GM12878 (cell line): Measurements from ENCODE around the gene SHC1. TPM values are rescaled to one million over a fixed set of nuclear protein-coding genes. Genes with fewer than 3 reads are reported as not detected.

Source experiments
- ATAC-seq: fragments of 200-7000 bp; cut with Tn5 transposase; 3 replicates; pipeline ENCODE4 v1.9.1; 2020; ENCODE audit warnings: mild to moderate bottlenecking, moderate library complexity
- BruUV-seq: library from RNA; stranded (reverse); fragments of 400-500 nt; replicated peaks from 2 replicates; lab custom pipeline; 2021; lab: Mats Ljungman, UMichigan
- CTCF ChIA-PET: fragments of 300-600 bp; sonication (Branson Sonifier 250); formaldehyde crosslinking; extraction: SDS; loops from one replicate; lab custom pipeline; 2021; ENCODE audit warnings: inconsistent platforms; lab: Yijun Ruan, JAX
- POLR2A ChIA-PET: fragments of 350-600 bp; formaldehyde crosslinking; extraction: SDS; loops from one replicate; lab custom pipeline; 2021; ENCODE audit warnings: inconsistent platforms; lab: Charles Lee
- RAD21 ChIA-PET: fragments of 300-600 bp; sonication (Branson Sonifier 250); formaldehyde crosslinking; loops from one replicate; lab custom pipeline; 2023; ENCODE audit warnings: antibody characterized with exemption; ENCODE audit not compliant: unreplicated experiment; lab: Charles Lee
- SMC1A ChIA-PET: fragments of 300-600 bp; sonication (Branson Sonifier 250); formaldehyde crosslinking; loops from one replicate; lab custom pipeline; 2023; ENCODE audit not compliant: unreplicated experiment, uncharacterized antibody; lab: Charles Lee
- DNase-seq: peaks from one replicate; pipeline ENCODE4 v3.0.0-alpha.2; 2011; ENCODE audit warnings: low read depth, low spot score
- FAIRE-seq: peaks from 3 replicates; lab custom pipeline; 2011; peaks lifted over from hg19 to GRCh38; lab: Jason Lieb, UNC
- H2AFZ ChIP-seq: 2 replicates; pipeline ENCODE4 v1.6.0; 2011; ENCODE audit warnings: low read depth, low read length, control low read depth; ENCODE audit not compliant: control insufficient read depth
- H3K27ac ChIP-seq: 2 replicates; pipeline ENCODE4 v1.5.1; 2011; ENCODE audit warnings: control low read depth; ENCODE audit not compliant: control insufficient read depth, insufficient read depth
- H3K27me3 ChIP-seq, 2 experiments: replicated peaks in 1 of 2; 2 replicates each; pipeline versions ENCODE4 v1.6.0 to v1.6.1; 2011; ENCODE audit warnings: low read length in 1 of 2; ENCODE audit not compliant: control insufficient read depth in 2 of 2, insufficient read depth in 2 of 2
- H3K36me3 ChIP-seq, 2 experiments: 2 replicates each; pipeline ENCODE4 v1.5.1; 2011; ENCODE audit warnings: low read length in 1 of 2; ENCODE audit not compliant: control insufficient read depth in 2 of 2, insufficient read depth in 2 of 2
- H3K4me1 ChIP-seq: 2 replicates; pipeline ENCODE4 v1.6.1; 2011; ENCODE audit warnings: mild to moderate bottlenecking, low read length, moderate library complexity, mixed read lengths; ENCODE audit not compliant: control insufficient read depth, insufficient read depth
- H3K4me2 ChIP-seq: 2 replicates; pipeline ENCODE4 v1.6.0; 2011; ENCODE audit warnings: control low read depth; ENCODE audit not compliant: control insufficient read depth, insufficient read depth
- H3K4me3 ChIP-seq: fragments of 200-600 bp; sonication (generic); 2 replicates; pipeline ENCODE4 v1.5.1; 2016
- H3K79me2 ChIP-seq: 2 replicates; pipeline ENCODE4 v1.6.0; 2011; ENCODE audit warnings: low read length; ENCODE audit not compliant: control insufficient read depth, insufficient read depth
- H3K9ac ChIP-seq: 2 replicates; pipeline ENCODE4 v1.8.0; 2011; ENCODE audit warnings: low read length, control low read depth, mixed read lengths; ENCODE audit not compliant: control insufficient read depth, insufficient read depth
- H3K9me3 ChIP-seq: replicated peaks from 3 replicates; pipeline ENCODE4 v1.5.1; 2011; ENCODE audit warnings: mild to moderate bottlenecking, low read length; ENCODE audit not compliant: control insufficient read depth, insufficient read depth
- H4K20me1 ChIP-seq: 2 replicates; pipeline ENCODE4 v1.6.0; 2011; ENCODE audit not compliant: control insufficient read depth, insufficient read depth
- MLLT1 ChIP-seq: fragments of 450-650 bp; IDR thresholded peaks from 2 replicates; pipeline ENCODE4 v1.6.1; 2016; ENCODE audit warnings: mild to moderate bottlenecking
- MTA3 ChIP-seq: IDR thresholded peaks from 2 replicates; pipeline ENCODE4 v1.6.1; 2012; ENCODE audit warnings: low read length, inconsistent platforms, borderline replicate concordance
- PML ChIP-seq: IDR thresholded peaks from 2 replicates; pipeline ENCODE4 v1.6.1; 2012; ENCODE audit warnings: low read length, inconsistent platforms
- RAD21 ChIP-seq: IDR thresholded peaks from 2 replicates; pipeline ENCODE4 v1.6.1; 2011; ENCODE audit warnings: mild to moderate bottlenecking, low read depth, low read length, moderate library complexity; ENCODE audit not compliant: insufficient read depth
- SIX5 ChIP-seq: IDR thresholded peaks from 2 replicates; pipeline ENCODE4 v1.6.1; 2011; ENCODE audit warnings: mild to moderate bottlenecking, low read depth, low read length, moderate library complexity; ENCODE audit not compliant: severe bottlenecking
- SREBF2 ChIP-seq: IDR thresholded peaks from 2 replicates; pipeline ENCODE4 v1.6.1; 2012; ENCODE audit warnings: mild to moderate bottlenecking, low read length
- TCF3 ChIP-seq: IDR thresholded peaks from 2 replicates; pipeline ENCODE4 v1.6.1; 2012; ENCODE audit warnings: low read depth, mild to moderate bottlenecking, low read length, borderline replicate concordance; ENCODE audit not compliant: insufficient read depth
- ZNF24 ChIP-seq: fragments of 450-650 bp; IDR thresholded peaks from 2 replicates; pipeline ENCODE4 v1.6.1; 2017; ENCODE audit warnings: antibody characterized with exemption, mild to moderate bottlenecking
- ZNF592 ChIP-seq: fragments of 450-650 bp; IDR thresholded peaks from 2 replicates; pipeline ENCODE4 v1.6.1; 2017; ENCODE audit warnings: mild to moderate bottlenecking, moderate library complexity
- whole genome bisulfite sequencing: methylation state at CpG from one replicate; pipeline ENCODE4 v1.1.6; 2016; ENCODE audit warnings: low lambda C conversion rate; ENCODE audit not compliant: insufficient replicate concordance, insufficient coverage; ENCODE audit errors: missing lambda C conversion rate; 5-methylcytosine and 5-hydroxymethylcytosine counted together
- in situ Hi-C: fragments of 300-500 bp; cut with MboI; formaldehyde crosslinking; loops from 9 replicates; pipeline ENCODE4 v1.14.3; 2018; ENCODE audit warnings: mixed read lengths
- intact Hi-C: fragments of 100-400 bp; cut with micrococcal nuclease; formaldehyde crosslinking; loops from one replicate; pipeline ENCODE4 v1.14.2; 2022; ENCODE audit not compliant: unreplicated experiment
- polyA plus RNA-seq, 11 experiments: library from polyadenylated mRNA; depleted of rRNA in 4 of 11; unstranded in 6 of 11; stranded (reverse) in 5 of 11; fragments of >200 nt; fragmentation: Nextera tagmentation in 4 of 11; fragmentation: Illumina TruSeq in 1 of 11; extraction: Ambion mirVana in 4 of 11; extraction: Trizol in 1 of 11; gene quantifications; 1 replicate in 1 of 11; 2 replicates in 10 of 11; pipeline versions ENCODE4 v1.2.1 to v1.2.3, GENCODE V29; 2011 to 2016; ENCODE audit warnings: inconsistent platforms in 2 of 11, missing spikeins in 2 of 11, low read depth in 1 of 11
- total RNA-seq, 4 experiments: library from RNA; depleted of rRNA in 3 of 4; stranded (reverse); fragments of >200 nt in 3 of 4; fragmentation: Illumina TruSeq in 1 of 4; extraction: Trizol in 1 of 4; gene quantifications; 2 replicates each; pipeline versions ENCODE4 v1.2.1 to v1.2.3, GENCODE V29; 2013 to 2021
- TF ChIP-seq, protein P1 (sequence below): fragments of 450-650 bp; IDR thresholded peaks from 2 replicates; pipeline ENCODE4 v1.6.1; 2017; ENCODE audit warnings: mild to moderate bottlenecking, low read depth, inconsistent platforms; ENCODE audit not compliant: poor library complexity, severe bottlenecking
- TF ChIP-seq, protein P2 (sequence below): IDR thresholded peaks from 2 replicates; pipeline ENCODE4 v1.6.1; 2012; ENCODE audit warnings: low read depth, low read length, improper control_type of control experiment

The SHC1 gene
- total and polyA plus RNA-seq, 10 of the 15 experiments (the other 5 are each of a cell fraction or from before 2014, with no cell fraction given) = 2.6 to 49.3 (median 25.2) TPM

GRCh38 chr1:154988058-154988954 lies 17.8 kb upstream of the SHC1 start:
- Histone ChIP-seq H3K4me1 (no peaks in the 10 kb centered on the region), H3K79me2 (peaks cover 16% of the 10 kb centered on the region), H3K4me3 (no peak overlapping the region), H3K9me3 (no peaks in the 10 kb centered on the region), H3K36me3 (peaks cover 15 to 17% of the 10 kb centered on the region in 2 experiments; a peak in 3 of 4 replicates), H3K27ac (no peak overlapping the region), H3K9ac (no peak overlapping the region), H3K27me3 (no peaks in the 10 kb centered on the region), H4K20me1 (no peaks in the 10 kb centered on the region), H2AFZ (no peak overlapping the region), H3K4me2 (no peak overlapping the region)
- CTCF ChIA-PET = interaction anchor here (0.6 to 20.6 kb wide), 7 partner anchors 8 to 75 kb away, joined by 3 to 226 read pairs (median 3); partner anchors contain the start of genes LENEP and ZBTB7B
- 92% methylated on average over 17 of the region's 17 CpGs for WGBS
- POLR2A ChIA-PET = interaction anchor here (0.8 to 1.2 kb wide), 5 partner anchors 11 to 130 kb away, joined by 3 to 4 read pairs (median 3); no protein-coding TSS in a partner anchor
- ATAC-seq (no peak), FAIRE-seq (no peak), DNase-seq (no peak)
- in situ Hi-C loops (no loop called here), intact Hi-C loops (no loop called here)
- no TSS peak for BruUV-seq
- SMC1A ChIA-PET = interaction anchor here (0.6 to 1.5 kb wide), 4 partner anchors 23 to 442 kb away, joined by 3 to 4 read pairs (median 3); no protein-coding TSS in a partner anchor
- RAD21 ChIA-PET = interaction anchor here (1.5 to 1.7 kb wide), 2 partner anchors 12 to 29 kb away, joined by 5 to 7 read pairs; no protein-coding TSS in a partner anchor
- TF ChIP-seq, protein P1, sequence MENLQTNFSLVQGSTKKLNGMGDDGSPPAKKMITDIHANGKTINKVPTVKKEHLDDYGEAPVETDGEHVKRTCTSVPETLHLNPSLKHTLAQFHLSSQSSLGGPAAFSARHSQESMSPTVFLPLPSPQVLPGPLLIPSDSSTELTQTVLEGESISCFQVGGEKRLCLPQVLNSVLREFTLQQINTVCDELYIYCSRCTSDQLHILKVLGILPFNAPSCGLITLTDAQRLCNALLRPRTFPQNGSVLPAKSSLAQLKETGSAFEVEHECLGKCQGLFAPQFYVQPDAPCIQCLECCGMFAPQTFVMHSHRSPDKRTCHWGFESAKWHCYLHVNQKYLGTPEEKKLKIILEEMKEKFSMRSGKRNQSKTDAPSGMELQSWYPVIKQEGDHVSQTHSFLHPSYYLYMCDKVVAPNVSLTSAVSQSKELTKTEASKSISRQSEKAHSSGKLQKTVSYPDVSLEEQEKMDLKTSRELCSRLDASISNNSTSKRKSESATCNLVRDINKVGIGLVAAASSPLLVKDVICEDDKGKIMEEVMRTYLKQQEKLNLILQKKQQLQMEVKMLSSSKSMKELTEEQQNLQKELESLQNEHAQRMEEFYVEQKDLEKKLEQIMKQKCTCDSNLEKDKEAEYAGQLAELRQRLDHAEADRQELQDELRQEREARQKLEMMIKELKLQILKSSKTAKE = no peak
- TF ChIP-seq TCF3 (no peak), MTA3 (no peak), PML (no peak), SREBF2 (no peak), ZNF24 (no peak), RAD21 (peak; percentile 22; the same call in 1 of the 2 replicates), SIX5 (no peak), MLLT1 (no peak), ZNF592 (no peak)
- TF ChIP-seq, protein P2, sequence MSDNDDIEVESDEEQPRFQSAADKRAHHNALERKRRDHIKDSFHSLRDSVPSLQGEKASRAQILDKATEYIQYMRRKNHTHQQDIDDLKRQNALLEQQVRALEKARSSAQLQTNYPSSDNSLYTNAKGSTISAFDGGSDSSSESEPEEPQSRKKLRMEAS = no peak
